GM12878 (cell line): ENCODE measurements around the gene CCSER1. TPM values are rescaled to one million over a fixed set of nuclear protein-coding genes. Genes with fewer than 3 reads are reported as not detected.

Source experiments
- ATAC-seq: fragments of 200-7000 bp; cut with Tn5 transposase; 3 replicates; pipeline ENCODE4 v1.9.1; 2020; ENCODE audit warnings: mild to moderate bottlenecking, moderate library complexity
- BruUV-seq: library from RNA; stranded (reverse); fragments of 400-500 nt; replicated peaks from 2 replicates; lab custom pipeline; 2021; lab: Mats Ljungman, UMichigan
- CTCF ChIA-PET: fragments of 300-600 bp; sonication (Branson Sonifier 250); formaldehyde crosslinking; extraction: SDS; loops from one replicate; lab custom pipeline; 2021; ENCODE audit warnings: inconsistent platforms; lab: Yijun Ruan, JAX
- POLR2A ChIA-PET: fragments of 350-600 bp; formaldehyde crosslinking; extraction: SDS; loops from one replicate; lab custom pipeline; 2021; ENCODE audit warnings: inconsistent platforms; lab: Charles Lee
- RAD21 ChIA-PET: fragments of 300-600 bp; sonication (Branson Sonifier 250); formaldehyde crosslinking; loops from one replicate; lab custom pipeline; 2023; ENCODE audit warnings: antibody characterized with exemption; ENCODE audit not compliant: unreplicated experiment; lab: Charles Lee
- SMC1A ChIA-PET: fragments of 300-600 bp; sonication (Branson Sonifier 250); formaldehyde crosslinking; loops from one replicate; lab custom pipeline; 2023; ENCODE audit not compliant: unreplicated experiment, uncharacterized antibody; lab: Charles Lee
- DNase-seq: peaks from one replicate; pipeline ENCODE4 v3.0.0-alpha.2; 2011; ENCODE audit warnings: low read depth, low spot score
- FAIRE-seq: peaks from 3 replicates; lab custom pipeline; 2011; peaks lifted over from hg19 to GRCh38; lab: Jason Lieb, UNC
- H2AFZ ChIP-seq: 2 replicates; pipeline ENCODE4 v1.6.0; 2011; ENCODE audit warnings: low read depth, low read length, control low read depth; ENCODE audit not compliant: control insufficient read depth
- H3K27ac ChIP-seq: 2 replicates; pipeline ENCODE4 v1.5.1; 2011; ENCODE audit warnings: control low read depth; ENCODE audit not compliant: control insufficient read depth, insufficient read depth
- H3K27me3 ChIP-seq, 2 experiments: replicated peaks in 1 of 2; 2 replicates each; pipeline versions ENCODE4 v1.6.0 to v1.6.1; 2011; ENCODE audit warnings: low read length in 1 of 2; ENCODE audit not compliant: control insufficient read depth in 2 of 2, insufficient read depth in 2 of 2
- H3K36me3 ChIP-seq, 2 experiments: 2 replicates each; pipeline ENCODE4 v1.5.1; 2011; ENCODE audit warnings: low read length in 1 of 2; ENCODE audit not compliant: control insufficient read depth in 2 of 2, insufficient read depth in 2 of 2
- H3K4me1 ChIP-seq: 2 replicates; pipeline ENCODE4 v1.6.1; 2011; ENCODE audit warnings: mild to moderate bottlenecking, low read length, moderate library complexity, mixed read lengths; ENCODE audit not compliant: control insufficient read depth, insufficient read depth
- H3K4me2 ChIP-seq: 2 replicates; pipeline ENCODE4 v1.6.0; 2011; ENCODE audit warnings: control low read depth; ENCODE audit not compliant: control insufficient read depth, insufficient read depth
- H3K4me3 ChIP-seq: fragments of 200-600 bp; sonication (generic); 2 replicates; pipeline ENCODE4 v1.5.1; 2016
- H3K79me2 ChIP-seq: 2 replicates; pipeline ENCODE4 v1.6.0; 2011; ENCODE audit warnings: low read length; ENCODE audit not compliant: control insufficient read depth, insufficient read depth
- H3K9ac ChIP-seq: 2 replicates; pipeline ENCODE4 v1.8.0; 2011; ENCODE audit warnings: low read length, control low read depth, mixed read lengths; ENCODE audit not compliant: control insufficient read depth, insufficient read depth
- H3K9me3 ChIP-seq: replicated peaks from 3 replicates; pipeline ENCODE4 v1.5.1; 2011; ENCODE audit warnings: mild to moderate bottlenecking, low read length; ENCODE audit not compliant: control insufficient read depth, insufficient read depth
- H4K20me1 ChIP-seq: 2 replicates; pipeline ENCODE4 v1.6.0; 2011; ENCODE audit not compliant: control insufficient read depth, insufficient read depth
- BRCA1 ChIP-seq: IDR thresholded peaks from 2 replicates; pipeline ENCODE4 v1.6.1; 2011; ENCODE audit warnings: low read depth, low read length, improper control_type of control experiment
- EZH2 ChIP-seq: IDR thresholded peaks from 2 replicates; pipeline ENCODE4 v1.6.1; 2012; ENCODE audit warnings: low read depth, mild to moderate bottlenecking, control low read depth, inconsistent platforms, low read length, borderline replicate concordance; ENCODE audit not compliant: control insufficient read depth
- HDGF ChIP-seq: fragments of 450-650 bp; IDR thresholded peaks from 2 replicates; pipeline ENCODE4 v1.6.1; 2016; ENCODE audit warnings: antibody characterized with exemption
- IKZF2 ChIP-seq, 2 experiments: fragments of 450-650 bp; IDR thresholded peaks; 2 replicates each; pipeline ENCODE4 v1.6.1; 2017; ENCODE audit warnings: mild to moderate bottlenecking in 2 of 2, moderate library complexity in 2 of 2
- JUND ChIP-seq: IDR thresholded peaks from 2 replicates; pipeline ENCODE4 v1.6.1; 2012; ENCODE audit warnings: low read depth, mild to moderate bottlenecking, low read length, improper control_type of control experiment, moderate library complexity
- MEF2B ChIP-seq: fragments of 450-650 bp; IDR thresholded peaks from 2 replicates; pipeline ENCODE4 v1.6.1; 2018; ENCODE audit warnings: mild to moderate bottlenecking, moderate library complexity; ENCODE audit not compliant: partially characterized antibody, poor library complexity, severe bottlenecking
- MYC ChIP-seq: IDR thresholded peaks from 2 replicates; pipeline ENCODE4 v1.6.1; 2011; ENCODE audit warnings: mild to moderate bottlenecking, low read length, moderate library complexity, inconsistent platforms; ENCODE audit not compliant: insufficient read depth, insufficient replicate concordance, insufficient read length, severe bottlenecking
- NFXL1 ChIP-seq: fragments of 450-650 bp; IDR thresholded peaks from 2 replicates; pipeline ENCODE4 v1.6.1; 2017; ENCODE audit warnings: antibody characterized with exemption, mild to moderate bottlenecking, borderline replicate concordance
- PAX5 ChIP-seq: IDR thresholded peaks from 2 replicates; pipeline ENCODE4 v1.6.1; 2011; ENCODE audit warnings: low read depth, low read length, borderline replicate concordance
- RCOR1 ChIP-seq: conservative IDR thresholded peaks from 2 replicates; pipeline ENCODE4 v1.6.1; 2012; ENCODE audit warnings: low read depth, low read length, improper control_type of control experiment
- SMARCA5 ChIP-seq: fragments of 450-650 bp; IDR thresholded peaks from 2 replicates; pipeline ENCODE4 v1.6.1; 2017; ENCODE audit warnings: mild to moderate bottlenecking
- SREBF1 ChIP-seq: IDR thresholded peaks from 2 replicates; pipeline ENCODE4 v1.6.1; 2012; ENCODE audit warnings: mild to moderate bottlenecking, low read length
- WGBS: methylation state at CpG from one replicate; pipeline ENCODE4 v1.1.6; 2016; ENCODE audit warnings: low lambda C conversion rate; ENCODE audit not compliant: insufficient replicate concordance, insufficient coverage; ENCODE audit errors: missing lambda C conversion rate; 5-methylcytosine and 5-hydroxymethylcytosine counted together
- in situ Hi-C: fragments of 300-500 bp; cut with MboI; formaldehyde crosslinking; loops from 9 replicates; pipeline ENCODE4 v1.14.3; 2018; ENCODE audit warnings: mixed read lengths
- intact Hi-C: fragments of 100-400 bp; cut with micrococcal nuclease; formaldehyde crosslinking; loops from one replicate; pipeline ENCODE4 v1.14.2; 2022; ENCODE audit not compliant: unreplicated experiment
- polyA plus RNA-seq, 11 experiments: library from polyadenylated mRNA; depleted of rRNA in 4 of 11; unstranded in 6 of 11; stranded (reverse) in 5 of 11; fragments of >200 nt; fragmentation: Nextera tagmentation in 4 of 11; fragmentation: Illumina TruSeq in 1 of 11; extraction: Ambion mirVana in 4 of 11; extraction: Trizol in 1 of 11; gene quantifications; 1 replicate in 1 of 11; 2 replicates in 10 of 11; pipeline versions ENCODE4 v1.2.1 to v1.2.3, GENCODE V29; 2011 to 2016; ENCODE audit warnings: inconsistent platforms in 2 of 11, missing spikeins in 2 of 11, low read depth in 1 of 11
- total RNA-seq, 4 experiments: library from RNA; depleted of rRNA in 3 of 4; stranded (reverse); fragments of >200 nt in 3 of 4; fragmentation: Illumina TruSeq in 1 of 4; extraction: Trizol in 1 of 4; gene quantifications; 2 replicates each; pipeline versions ENCODE4 v1.2.1 to v1.2.3, GENCODE V29; 2013 to 2021
- TF ChIP-seq, protein P1 (sequence below): fragments of 450-650 bp; IDR thresholded peaks from 2 replicates; pipeline ENCODE4 v1.6.1; 2017; ENCODE audit warnings: mild to moderate bottlenecking, moderate library complexity

CCSER1 gene
- total and polyA plus RNA-seq, 10 of the 15 experiments (the other 5 are each of a cell fraction or from before 2014, with no cell fraction given), result 0.22 to 2.7 (median 1.0) TPM

GRCh38 chr4:90597927-90598326 is 470.7 kb downstream of the CCSER1 start:
- ChIA-PET CTCF (no interaction called here), SMC1A (no interaction called here)

More at GRCh38 chr4:90597927-90598326, 470.7 kb downstream of the CCSER1 start:
- H3K4me3 ChIP-seq, result no peak overlapping the region
- intact Hi-C loops (no loop called here), in situ Hi-C loops (no loop called here)
- no peaks in the 10 kb centered on the region for H3K36me3 ChIP-seq
- RAD21 ChIA-PET, result no interaction called here
- H4K20me1 ChIP-seq, result no peaks in the 10 kb centered on the region
- TF ChIP-seq IKZF2 (IDR thresholded peaks at IDR 0.05), result no peak
- TF ChIP-seq, protein P1, sequence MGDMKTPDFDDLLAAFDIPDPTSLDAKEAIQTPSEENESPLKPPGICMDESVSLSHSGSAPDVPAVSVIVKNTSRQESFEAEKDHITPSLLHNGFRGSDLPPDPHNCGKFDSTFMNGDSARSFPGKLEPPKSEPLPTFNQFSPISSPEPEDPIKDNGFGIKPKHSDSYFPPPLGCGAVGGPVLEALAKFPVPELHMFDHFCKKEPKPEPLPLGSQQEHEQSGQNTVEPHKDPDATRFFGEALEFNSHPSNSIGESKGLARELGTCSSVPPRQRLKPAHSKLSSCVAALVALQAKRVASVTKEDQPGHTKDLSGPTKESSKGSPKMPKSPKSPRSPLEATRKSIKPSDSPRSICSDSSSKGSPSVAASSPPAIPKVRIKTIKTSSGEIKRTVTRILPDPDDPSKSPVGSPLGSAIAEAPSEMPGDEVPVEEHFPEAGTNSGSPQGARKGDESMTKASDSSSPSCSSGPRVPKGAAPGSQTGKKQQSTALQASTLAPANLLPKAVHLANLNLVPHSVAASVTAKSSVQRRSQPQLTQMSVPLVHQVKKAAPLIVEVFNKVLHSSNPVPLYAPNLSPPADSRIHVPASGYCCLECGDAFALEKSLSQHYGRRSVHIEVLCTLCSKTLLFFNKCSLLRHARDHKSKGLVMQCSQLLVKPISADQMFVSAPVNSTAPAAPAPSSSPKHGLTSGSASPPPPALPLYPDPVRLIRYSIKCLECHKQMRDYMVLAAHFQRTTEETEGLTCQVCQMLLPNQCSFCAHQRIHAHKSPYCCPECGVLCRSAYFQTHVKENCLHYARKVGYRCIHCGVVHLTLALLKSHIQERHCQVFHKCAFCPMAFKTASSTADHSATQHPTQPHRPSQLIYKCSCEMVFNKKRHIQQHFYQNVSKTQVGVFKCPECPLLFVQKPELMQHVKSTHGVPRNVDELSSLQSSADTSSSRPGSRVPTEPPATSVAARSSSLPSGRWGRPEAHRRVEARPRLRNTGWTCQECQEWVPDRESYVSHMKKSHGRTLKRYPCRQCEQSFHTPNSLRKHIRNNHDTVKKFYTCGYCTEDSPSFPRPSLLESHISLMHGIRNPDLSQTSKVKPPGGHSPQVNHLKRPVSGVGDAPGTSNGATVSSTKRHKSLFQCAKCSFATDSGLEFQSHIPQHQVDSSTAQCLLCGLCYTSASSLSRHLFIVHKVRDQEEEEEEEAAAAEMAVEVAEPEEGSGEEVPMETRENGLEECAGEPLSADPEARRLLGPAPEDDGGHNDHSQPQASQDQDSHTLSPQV, result no peak
- TF ChIP-seq PAX5, result no peak
- TF ChIP-seq JUND, result no peak
- no peak for TF ChIP-seq EZH2
- no peak for TF ChIP-seq MYC
- TF ChIP-seq HDGF, result no peak
- TF ChIP-seq SMARCA5, result no peak
- no peak for TF ChIP-seq NFXL1
- no peak for TF ChIP-seq RCOR1
- no peak for TF ChIP-seq BRCA1
- TF ChIP-seq MEF2B, result no peak
- no peak for TF ChIP-seq SREBF1
- no peak overlapping the region for H3K9ac ChIP-seq
- ATAC-seq (no peak), DNase-seq (no peak), FAIRE-seq (no peak)
- no peaks in the 10 kb centered on the region for H3K4me1 ChIP-seq
- H3K4me2 ChIP-seq, result no peak overlapping the region
- WGBS, result 62% methylated on average over 4 of the region's 4 CpGs
- no peaks in the 10 kb centered on the region for H3K9me3 ChIP-seq
- no peaks in the 10 kb centered on the region for H3K27me3 ChIP-seq
- POLR2A ChIA-PET, result no interaction called here
- H3K27ac ChIP-seq, result no peak overlapping the region
- no TSS peak for BruUV-seq
- no peaks in the 10 kb centered on the region for H3K79me2 ChIP-seq
- H2AFZ ChIP-seq, result no peak overlapping the region
